Ascending aorta (tissue), 2 donors: ENCODE results near the gene PDIA6. TPM values are rescaled to one million over a fixed set of nuclear protein-coding genes. Genes with fewer than 3 reads are reported as not detected.
A peak's percentile ranks its signal among the peaks of the same experiment; 100 is the strongest.
"Not testable (repeated sequence)": the region's sequence is repeated elsewhere in the genome, so short reads cannot be mapped to it uniquely, and the experiment has no call there.

Source experiments
- DNase-seq, 2 donors: peaks; one replicate each; pipeline ENCODE4 v3.0.0-alpha.2; 2019; ENCODE audit warnings: low spot score in 2 of 2
- H3K27ac ChIP-seq, 2 donors: fragments of 200-600 bp; sonication (generic); one replicate each; pipeline ENCODE4 v1.5.1; 2016 to 2017; ENCODE audit warnings: mild to moderate bottlenecking in 1 of 2
- H3K27me3 ChIP-seq: fragments of 200-600 bp; sonication (generic); one replicate; pipeline ENCODE4 v1.5.1; 2017
- H3K36me3 ChIP-seq, 2 donors: fragments of 200-600 bp; sonication (generic); one replicate each; pipeline ENCODE4 v1.5.1; 2016
- H3K4me1 ChIP-seq, 2 donors: fragments of 200-600 bp; sonication (generic); one replicate each; pipeline ENCODE4 v1.5.1; 2016 to 2017; ENCODE audit warnings: mild to moderate bottlenecking in 1 of 2
- H3K4me3 ChIP-seq, 2 donors: fragments of 200-600 bp; sonication (generic); one replicate each; pipeline ENCODE4 v1.5.1; 2016 to 2017; ENCODE audit warnings: mild to moderate bottlenecking in 1 of 2
- H3K9me3 ChIP-seq, 2 donors: fragments of 200-600 bp; sonication (generic); one replicate each; pipeline ENCODE4 v1.5.1; 2016
- CTCF ChIP-seq, 3 experiments: fragments of 200-600 bp in 2 of 3; fragments of 450-650 bp in 1 of 3; sonication (generic) in 2 of 3; IDR thresholded peaks; one replicate each; pipeline ENCODE4 v1.5.1; 2016 to 2019; ENCODE audit warnings: antibody characterized with exemption in 3 of 3, mild to moderate bottlenecking in 1 of 3, moderate library complexity in 1 of 3
- intact Hi-C: fragments of 100-400 bp; cut with DNase I; formaldehyde crosslinking; loops from one replicate; pipeline ENCODE4 v1.15.1; 2023
- total RNA-seq: library from RNA; depleted of rRNA; stranded (reverse); fragments of >200 nt; gene quantifications from one replicate; pipeline ENCODE4 v1.1.0, GENCODE V29; 2016

The PDIA6 gene
- total RNA-seq, 1 donor from 2014 or later, result 56.4 TPM

DNA sequence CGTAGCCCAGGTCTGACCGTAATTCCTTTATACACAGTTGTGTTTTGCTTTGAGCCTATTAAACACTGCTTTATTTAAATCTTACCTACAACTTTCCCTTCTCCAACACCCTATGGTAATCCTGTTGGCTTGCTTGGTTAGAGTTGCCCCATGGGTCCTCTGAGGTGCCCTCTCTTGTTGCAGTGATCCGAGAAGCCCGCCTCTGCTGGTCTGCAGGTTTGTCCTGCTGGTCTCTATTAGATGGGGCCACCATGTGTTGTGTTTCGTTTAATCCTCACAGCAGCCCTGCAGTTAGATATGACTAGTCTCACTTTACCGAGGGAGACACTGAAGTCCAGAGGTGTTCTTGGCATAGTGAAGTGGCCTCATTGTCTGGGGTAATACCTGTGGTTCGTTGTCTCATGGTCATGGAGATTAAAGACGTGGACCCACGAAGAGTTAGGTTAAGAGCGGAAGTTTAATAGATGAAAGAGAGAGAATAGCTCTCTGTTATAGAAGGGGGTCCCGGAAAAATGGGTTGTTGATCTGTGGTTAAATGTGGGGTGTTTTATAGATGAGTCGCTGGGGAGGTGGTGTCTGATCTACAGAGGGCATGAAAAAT, 7.2 kb upstream of the PDIA6 start:
- H3K4me1 ChIP-seq, result no peaks in the 10 kb centered on the region
- no peak overlapping the region for H3K4me3 ChIP-seq
- H3K27ac ChIP-seq, result no peak overlapping the region
- intact Hi-C loops, result no loop called here
- no peaks in the 10 kb centered on the region for H3K9me3 ChIP-seq
- no peaks in the 10 kb centered on the region for H3K27me3 ChIP-seq
- no peaks in the 10 kb centered on the region for H3K36me3 ChIP-seq
- no peak for DNase-seq
- TF ChIP-seq CTCF (IDR thresholded peaks at IDR 0.05), result no peak

- no peaks in the 10 kb centered on the region for H3K27me3 ChIP-seq
- intact Hi-C loops, result no loop called here
- H3K27ac ChIP-seq, result no peak overlapping the region
- no peaks in the 10 kb centered on the region for H3K9me3 ChIP-seq
- TF ChIP-seq CTCF (IDR thresholded peaks at IDR 0.05), result no peak
- no peaks in the 10 kb centered on the region for H3K4me1 ChIP-seq
- no peak for DNase-seq
- no peaks in the 10 kb centered on the region for H3K36me3 ChIP-seq
- H3K4me3 ChIP-seq, result no peak overlapping the region
Observed at GRCh38 chr2:10818984-10819383, 6.4 kb upstream of the PDIA6 start.

GRCh38 chr2:10818305-10818704, 5.7 kb upstream of the PDIA6 start:
- DNase-seq, H3K4me1 ChIP-seq, H3K9me3 ChIP-seq, H3K27me3 ChIP-seq, H3K27ac ChIP-seq, H3K36me3 ChIP-seq, intact Hi-C loops, H3K4me3 ChIP-seq: not testable (repeated sequence)

DNA sequence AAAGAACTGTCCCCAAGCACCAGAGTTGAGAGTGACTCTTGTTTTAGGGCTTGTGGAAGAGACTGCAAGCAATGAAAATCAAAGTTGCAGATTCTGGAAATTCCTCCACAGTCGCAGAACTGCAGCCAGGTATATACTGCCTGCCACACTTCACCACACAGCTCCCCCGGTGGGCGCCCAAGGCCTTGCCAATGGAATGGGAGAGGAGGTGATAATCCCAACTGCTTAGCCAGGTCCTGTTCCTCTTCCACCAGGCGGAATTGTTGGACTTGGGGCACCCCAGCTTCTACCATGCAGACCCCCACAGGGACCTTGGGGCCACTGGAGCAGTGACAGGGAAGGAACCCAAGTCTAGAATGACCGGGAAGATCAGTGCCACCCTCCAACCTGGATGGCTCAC, 4.8 kb upstream of the PDIA6 start:
- intact Hi-C loops, result no loop called here
- Histone ChIP-seq H3K27me3 (no peaks in the 10 kb centered on the region), H3K9me3 (no peaks in the 10 kb centered on the region), H3K36me3 (no peaks in the 10 kb centered on the region), H3K4me1 (no peaks in the 10 kb centered on the region), H3K4me3 (no peak overlapping the region), H3K27ac (no peak overlapping the region)
- no peak for DNase-seq
- peak in 1 of 3 experiments; percentile 12 for TF ChIP-seq CTCF (IDR thresholded peaks at IDR 0.05)

DNA sequence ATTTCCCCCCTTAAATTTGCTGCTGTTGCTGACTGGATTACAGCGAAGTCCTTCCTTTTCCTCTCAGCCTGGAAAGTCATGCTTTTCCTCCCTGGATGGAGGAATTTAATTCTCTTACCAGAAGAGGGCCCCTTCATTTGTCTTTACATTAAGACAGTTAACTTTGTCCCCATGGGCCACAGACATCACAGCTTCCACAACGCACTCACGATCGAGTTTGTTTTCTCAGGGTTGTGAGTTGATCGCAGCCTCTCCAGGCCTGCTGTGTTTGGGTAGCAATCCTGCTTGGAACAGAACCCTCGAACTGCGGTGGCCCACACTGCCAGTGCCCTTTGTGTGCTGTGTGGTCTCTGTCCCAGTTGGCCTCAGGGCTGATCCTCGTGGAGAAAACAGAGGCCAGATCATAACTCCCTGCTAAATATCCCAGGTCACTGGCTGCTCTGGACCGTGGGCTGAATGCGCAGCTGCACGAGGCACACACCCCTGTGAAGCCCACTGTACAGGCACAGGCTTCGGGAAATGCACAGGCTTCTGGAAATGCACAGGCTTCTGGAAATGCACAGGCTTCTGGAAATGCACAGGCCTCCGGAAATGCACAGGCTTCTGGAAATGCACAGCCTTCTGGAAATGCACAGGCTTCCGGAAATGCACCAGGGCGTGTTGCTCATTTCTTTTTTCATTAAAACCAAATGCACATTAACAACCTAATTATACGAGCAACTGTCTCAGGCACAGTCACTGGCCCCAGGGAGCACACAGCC, 2.2 kb upstream of the PDIA6 start:
- intact Hi-C loops, result loop anchor here (5.0 kb wide), 6 partner anchors 367 to 1903 kb away; partner anchors contain the start of genes HPCAL1, ODC1, RRM2 and TRIB2
- Histone ChIP-seq H3K27ac (no peak overlapping the region), H3K27me3 (no peaks in the 10 kb centered on the region), H3K9me3 (no peaks in the 10 kb centered on the region), H3K4me3 (no peak overlapping the region), H3K36me3 (no peaks in the 10 kb centered on the region), H3K4me1 (peaks cover 0 to 17% of the 10 kb centered on the region in 2 donors)
- DNase-seq, result no peak
- TF ChIP-seq CTCF (IDR thresholded peaks at IDR 0.05), result no peak

DNA sequence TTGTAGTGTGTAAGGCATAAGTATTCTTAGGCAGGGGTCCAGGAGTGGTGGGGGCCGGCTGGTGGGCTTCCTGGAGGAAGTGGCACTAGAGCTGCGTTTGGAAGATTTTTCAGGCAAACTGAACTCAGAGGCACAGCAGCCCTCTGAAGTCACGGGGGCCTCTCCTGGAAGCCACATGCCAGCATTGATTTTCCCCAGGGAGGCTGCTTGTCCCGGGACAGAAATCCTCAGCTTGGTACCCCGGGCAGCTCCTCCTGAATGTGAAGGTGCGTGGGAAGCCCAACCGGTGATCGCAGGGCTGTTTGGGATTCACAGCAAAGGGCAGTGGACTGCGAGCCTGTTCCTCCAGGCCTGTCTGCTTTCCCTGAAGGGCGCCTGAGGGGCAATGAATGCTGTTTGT, 1.6 kb upstream of the PDIA6 start:
- Histone ChIP-seq H3K27me3 (no peaks in the 10 kb centered on the region), H3K4me1 (peaks cover 0 to 20% of the 10 kb centered on the region in 2 donors), H3K9me3 (no peaks in the 10 kb centered on the region), H3K27ac (no peak overlapping the region), H3K36me3 (no peaks in the 10 kb centered on the region), H3K4me3 (no peak overlapping the region)
- DNase-seq, result no peak
- no peak for TF ChIP-seq CTCF (IDR thresholded peaks at IDR 0.05)
- intact Hi-C loops, result loop anchor here (5.0 kb wide), 6 partner anchors 367 to 1903 kb away; partner anchors contain the start of genes HPCAL1, ODC1, RRM2 and TRIB2

- H3K4me3 ChIP-seq, result peak overlapping the region; percentile 68 to 74
- not testable (repeated sequence) for H3K27me3 ChIP-seq, H3K36me3 ChIP-seq, H3K9me3 ChIP-seq, DNase-seq
- intact Hi-C loops, result loop anchor here (2.0 to 5.0 kb wide), 9 partner anchors 97 to 1904 kb away; partner anchors contain the start of genes HPCAL1, LPIN1, ODC1 and RRM2
- peaks cover 0 to 20% of the 10 kb centered on the region in 2 donors for H3K4me1 ChIP-seq
- peak overlapping the region; percentile 65 to 73 for H3K27ac ChIP-seq
Observed at GRCh38 chr2:10813163-10814138, 866 bp upstream of the PDIA6 start.
